Lung (tissue), 12 donors: ENCODE results near the gene SLC66A1. TPM values are rescaled to one million over a fixed set of nuclear protein-coding genes. Genes with fewer than 3 reads are reported as not detected.
A peak's percentile ranks its signal among the peaks of the same experiment; 100 is the strongest.

Source experiments
- ATAC-seq: fragments of 200-7000 bp; cut with Tn5 transposase; one replicate; pipeline ENCODE4 v1.9.1; 2020; ENCODE audit warnings: moderate number of reproducible peaks; ENCODE audit not compliant: insufficient read depth, low FRiP score
- DNase-seq, 3 donors: peaks; one replicate each; pipeline ENCODE4 v3.0.0-alpha.2; 2013 to 2017
- H3K27ac ChIP-seq, 2 donors: one replicate each; pipeline ENCODE4 v1.5.1; 2013; ENCODE audit warnings: mild to moderate bottlenecking in 2 of 2, moderate library complexity in 2 of 2, control low read depth in 1 of 2, inconsistent platforms in 1 of 2, low read depth in 1 of 2, low read length in 1 of 2
- H3K27me3 ChIP-seq, 3 donors: one replicate each; pipeline ENCODE4 v1.5.1; 2013; ENCODE audit warnings: low read length in 2 of 3; ENCODE audit not compliant: control insufficient read depth in 3 of 3, insufficient read depth in 3 of 3
- H3K36me3 ChIP-seq, 4 donors: one replicate each; pipeline ENCODE4 v1.5.1; 2013; ENCODE audit warnings: low read length in 4 of 4, mild to moderate bottlenecking in 1 of 4, moderate library complexity in 1 of 4; ENCODE audit not compliant: control insufficient read depth in 4 of 4, insufficient read depth in 4 of 4
- H3K4me1 ChIP-seq, 5 donors: one replicate each; pipeline ENCODE4 v1.5.1; 2013; ENCODE audit warnings: low read length in 5 of 5, mild to moderate bottlenecking in 2 of 5, moderate library complexity in 1 of 5; ENCODE audit not compliant: control insufficient read depth in 5 of 5, insufficient read depth in 5 of 5
- H3K4me3 ChIP-seq: one replicate; pipeline ENCODE4 v1.5.1; 2013; ENCODE audit warnings: mild to moderate bottlenecking, control low read depth, moderate library complexity
- H3K9ac ChIP-seq, 2 donors: one replicate each; pipeline ENCODE4 v1.5.1; 2013; ENCODE audit warnings: low read length in 2 of 2, control low read depth in 1 of 2; ENCODE audit not compliant: insufficient read depth in 1 of 2
- H3K9me3 ChIP-seq, 4 donors: one replicate each; pipeline ENCODE4 v1.5.1; 2013; ENCODE audit warnings: low read length in 3 of 4, mild to moderate bottlenecking in 1 of 4, moderate library complexity in 1 of 4; ENCODE audit not compliant: control insufficient read depth in 4 of 4, insufficient read depth in 3 of 4
- WGBS, 2 donors: extraction: QIAGEN DNeasy Blood & Tissue Kit; methylation state at CpG; one replicate each; pipeline ENCODE4 v1.1.7; 2013; 5-methylcytosine and 5-hydroxymethylcytosine counted together
- polyA plus RNA-seq, 2 donors: library from polyadenylated mRNA; stranded (reverse); fragments of 200-250 nt; gene quantifications; one replicate each; pipeline ENCODE4 v1.2.1, GENCODE V29; 2013
- total RNA-seq, 2 donors: library from RNA; depleted of rRNA in 1 of 2; stranded (reverse); fragments of >200 nt in 1 of 2; gene quantifications; one replicate each; pipeline ENCODE4 v1.2.1, GENCODE V29; 2014 to 2021
- TF ChIP-seq, protein P1 (sequence below): IDR thresholded peaks from 2 replicates; pipeline ENCODE4 v1.5.1; 2012; ENCODE audit warnings: mild to moderate bottlenecking; ENCODE audit errors: control extremely low read depth, extremely low read depth
- donor health status: control.
- donor health status: control.
- donor health status: Bipolar disorder and iron deficiency.
- donor health status: healthy.
- donor health status: DM: yes; HTN: yes; CAD: no.

The SLC66A1 gene
- total and polyA plus RNA-seq, 4 donors, result 15.9 to 22.4 (median 20.3) TPM

DNA sequence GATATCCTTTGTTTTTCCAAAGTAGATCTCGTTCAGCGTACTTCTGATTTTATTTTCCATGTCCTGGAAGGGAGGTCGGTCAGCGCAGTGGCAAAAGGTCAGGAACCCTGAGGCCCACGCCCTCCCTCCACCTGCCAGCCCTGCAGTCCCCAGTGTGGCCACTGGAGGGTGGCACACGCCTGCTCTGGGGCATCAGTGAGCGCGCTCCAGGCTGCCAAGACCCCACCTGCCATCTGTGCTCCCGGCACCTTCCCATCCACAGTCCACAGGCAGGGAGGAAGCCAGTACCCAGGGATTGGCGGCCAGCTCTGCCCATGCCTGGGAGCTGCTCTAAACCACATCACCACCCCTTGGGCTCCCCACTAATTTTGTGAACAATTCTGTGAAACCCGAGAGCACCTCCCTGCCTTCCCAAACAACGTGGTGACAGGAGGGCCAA, 32.3 kb downstream of the SLC66A1 start:
- Histone ChIP-seq H3K9me3 (no peaks in the 10 kb centered on the region), H3K27ac (peak overlapping the region in 1 of 2 donors; percentile 20), H3K36me3 (peaks cover 7 to 53% (median 18%) of the 10 kb centered on the region in 4 donors), H3K4me1 (peaks cover 0 to 11% (median 0%) of the 10 kb centered on the region in 5 donors), H3K9ac (no peak overlapping the region), H3K4me3 (no peak overlapping the region), H3K27me3 (no peaks in the 10 kb centered on the region)
- DNase-seq (peak; percentile 33 to 44 (median 37)), ATAC-seq (no peak)
- WGBS, 2 donors, result 62 to 71% methylated on average over 12 of the region's 12 CpGs
- TF ChIP-seq, protein P1, sequence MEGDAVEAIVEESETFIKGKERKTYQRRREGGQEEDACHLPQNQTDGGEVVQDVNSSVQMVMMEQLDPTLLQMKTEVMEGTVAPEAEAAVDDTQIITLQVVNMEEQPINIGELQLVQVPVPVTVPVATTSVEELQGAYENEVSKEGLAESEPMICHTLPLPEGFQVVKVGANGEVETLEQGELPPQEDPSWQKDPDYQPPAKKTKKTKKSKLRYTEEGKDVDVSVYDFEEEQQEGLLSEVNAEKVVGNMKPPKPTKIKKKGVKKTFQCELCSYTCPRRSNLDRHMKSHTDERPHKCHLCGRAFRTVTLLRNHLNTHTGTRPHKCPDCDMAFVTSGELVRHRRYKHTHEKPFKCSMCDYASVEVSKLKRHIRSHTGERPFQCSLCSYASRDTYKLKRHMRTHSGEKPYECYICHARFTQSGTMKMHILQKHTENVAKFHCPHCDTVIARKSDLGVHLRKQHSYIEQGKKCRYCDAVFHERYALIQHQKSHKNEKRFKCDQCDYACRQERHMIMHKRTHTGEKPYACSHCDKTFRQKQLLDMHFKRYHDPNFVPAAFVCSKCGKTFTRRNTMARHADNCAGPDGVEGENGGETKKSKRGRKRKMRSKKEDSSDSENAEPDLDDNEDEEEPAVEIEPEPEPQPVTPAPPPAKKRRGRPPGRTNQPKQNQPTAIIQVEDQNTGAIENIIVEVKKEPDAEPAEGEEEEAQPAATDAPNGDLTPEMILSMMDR, result peak; percentile 54

DNA sequence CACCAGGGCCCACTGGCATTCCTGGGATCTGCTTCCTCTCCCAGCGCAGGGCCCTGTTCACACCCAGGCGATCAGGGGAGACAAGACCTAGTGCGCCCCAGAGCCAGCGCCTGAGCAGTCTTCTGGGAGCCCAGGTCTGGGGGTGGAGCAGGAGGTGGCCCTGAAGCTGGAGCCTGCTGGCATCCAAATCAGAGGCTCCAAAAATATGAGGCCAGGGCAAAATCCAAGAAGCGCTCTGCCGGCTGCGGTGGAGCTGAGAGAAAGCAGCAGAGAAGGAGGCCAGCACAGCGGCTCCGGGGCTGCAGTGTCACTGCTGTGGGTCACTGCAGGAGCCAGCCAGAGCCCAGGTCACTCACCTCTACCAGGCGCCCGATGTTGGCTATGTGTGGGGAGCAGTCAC, 32.7 kb downstream of the SLC66A1 start:
- Histone ChIP-seq H3K4me3 (no peak overlapping the region), H3K4me1 (peaks cover 0 to 11% (median 0%) of the 10 kb centered on the region in 5 donors), H3K27me3 (no peaks in the 10 kb centered on the region), H3K9ac (no peak overlapping the region), H3K9me3 (no peaks in the 10 kb centered on the region), H3K27ac (no peak overlapping the region), H3K36me3 (peaks cover 7 to 53% (median 18%) of the 10 kb centered on the region in 4 donors)
- no peak for ATAC-seq
- no peak for DNase-seq
- TF ChIP-seq, protein P1, result no peak
- WGBS, 2 donors, result 95 to 100% methylated on average over 11 of the region's 11 CpGs

DNA sequence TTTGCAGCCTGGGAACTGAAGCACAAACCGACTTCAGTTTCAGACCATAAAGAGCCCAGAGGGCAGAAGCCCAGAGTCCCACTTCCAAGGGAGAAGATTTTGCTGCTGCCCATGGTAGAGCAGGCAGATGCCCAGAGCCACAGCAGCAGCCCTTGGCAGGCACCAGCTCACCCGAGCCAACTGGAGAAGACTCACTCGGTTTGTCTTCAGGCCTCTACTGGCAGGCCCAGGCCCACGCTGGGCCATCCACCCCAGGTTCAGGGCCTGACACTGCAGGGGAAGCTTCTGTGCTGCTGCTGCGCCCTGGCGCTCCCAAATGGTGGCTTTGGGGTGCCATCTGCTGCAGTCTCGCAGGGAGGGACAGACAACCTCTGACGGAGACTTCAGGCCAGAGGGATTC, 33.3 kb downstream of the SLC66A1 start:
- DNase-seq, result no peak
- Histone ChIP-seq H3K4me3 (no peak overlapping the region), H3K9ac (no peak overlapping the region), H3K4me1 (peaks cover 0 to 11% (median 0%) of the 10 kb centered on the region in 5 donors), H3K36me3 (peaks cover 7 to 54% (median 17%) of the 10 kb centered on the region in 4 donors), H3K27me3 (no peaks in the 10 kb centered on the region), H3K27ac (no peak overlapping the region), H3K9me3 (no peaks in the 10 kb centered on the region)
- no peak for ATAC-seq
- WGBS, 2 donors, result 94 to 96% methylated on average over 8 of the region's 8 CpGs
- TF ChIP-seq, protein P1, result no peak

DNA sequence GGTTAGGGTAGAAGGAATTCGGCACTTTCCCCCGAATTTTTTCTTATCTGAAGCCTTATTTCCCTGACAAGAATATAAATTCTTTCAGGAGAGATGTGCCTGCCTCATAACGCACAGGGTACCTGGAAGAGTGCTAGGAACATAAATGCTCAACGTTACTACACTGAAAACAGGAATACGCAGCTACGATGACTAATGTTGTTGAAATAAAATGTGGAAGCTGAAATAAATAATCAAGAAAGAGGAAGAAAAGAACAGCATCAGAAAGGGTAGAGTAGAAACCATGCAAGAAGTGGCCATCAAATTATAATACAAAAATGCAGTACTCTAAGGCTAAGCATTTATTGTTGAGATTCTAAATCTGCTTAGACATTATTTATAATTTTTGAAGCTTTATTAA, 33.9 kb downstream of the SLC66A1 start:
- H3K36me3 ChIP-seq, result peaks cover 7 to 54% (median 17%) of the 10 kb centered on the region in 4 donors
- H3K27me3 ChIP-seq, result no peaks in the 10 kb centered on the region
- TF ChIP-seq, protein P1, result no peak
- 49 to 65% methylated on average over 6 of the region's 6 CpGs for WGBS, 2 donors
- H3K4me3 ChIP-seq, result no peak overlapping the region
- no peak overlapping the region for H3K27ac ChIP-seq
- DNase-seq (no peak), ATAC-seq (no peak)
- H3K4me1 ChIP-seq, result peaks cover 0 to 11% (median 0%) of the 10 kb centered on the region in 5 donors
- H3K9ac ChIP-seq, result no peak overlapping the region
- no peaks in the 10 kb centered on the region for H3K9me3 ChIP-seq
